PC-3 (cell line): ENCODE results near the gene MEGF9. TPM values are rescaled to one million over a fixed set of nuclear protein-coding genes. Genes with fewer than 3 reads are reported as not detected.

ENCODE experiments used
- ATAC-seq: fragments of 200-7000 bp; cut with Tn5 transposase; 2 replicates; pipeline ENCODE4 v1.9.1; 2020; ENCODE audit warnings: mild to moderate bottlenecking, moderate library complexity
- BruUV-seq: library from RNA; stranded (reverse); fragments of 400-500 nt; replicated peaks from 2 replicates; lab custom pipeline; 2021; lab: Mats Ljungman, UMichigan
- CTCF ChIA-PET: fragments of 300-600 bp; sonication (Branson Sonifier 250); formaldehyde crosslinking; loops from one replicate; lab custom pipeline; 2022; ENCODE audit warnings: antibody characterized with exemption; lab: Charles Lee
- POLR2A ChIA-PET: fragments of 300-600 bp; sonication (Branson Sonifier 250); formaldehyde crosslinking; loops from one replicate; lab custom pipeline; 2022; ENCODE audit warnings: antibody characterized with exemption; ENCODE audit not compliant: unreplicated experiment; lab: Charles Lee
- DNase-seq: peaks from one replicate; pipeline ENCODE4 v3.0.0-alpha.2; 2015
- H2AFZ ChIP-seq: fragments of 300-600 bp; sonication (generic); 2 replicates; pipeline ENCODE4 v1.6.0; 2016; ENCODE audit warnings: antibody characterized with exemption, low read length
- H3F3A ChIP-seq: fragments of 300-600 bp; sonication (generic); one replicate; pipeline ENCODE4 v1.6.0; 2017; ENCODE audit warnings: antibody characterized with exemption, low read length, control low read depth, mild to moderate bottlenecking; ENCODE audit not compliant: unreplicated experiment
- H3K27ac ChIP-seq: fragments of 300-600 bp; sonication (generic); 2 replicates; pipeline ENCODE4 v1.5.1; 2016; ENCODE audit warnings: mild to moderate bottlenecking, low read length
- H3K27me3 ChIP-seq: fragments of 300-600 bp; sonication (generic); 2 replicates; pipeline ENCODE4 v1.6.1; 2016; ENCODE audit warnings: low read length, mixed read lengths
- H3K36me3 ChIP-seq: fragments of 300-600 bp; sonication (generic); 2 replicates; pipeline ENCODE4 v1.6.1; 2016; ENCODE audit warnings: low read depth, mixed run types, low read length, mixed read lengths
- H3K4me1 ChIP-seq: fragments of 300-600 bp; sonication (generic); 2 replicates; pipeline ENCODE4 v1.5.1; 2016; ENCODE audit warnings: low read length; ENCODE audit not compliant: insufficient read depth
- H3K4me2 ChIP-seq: fragments of 300-600 bp; sonication (generic); 2 replicates; pipeline ENCODE4 v1.6.0; 2016; ENCODE audit warnings: low read length
- H3K4me3 ChIP-seq: fragments of 300-600 bp; sonication (generic); 2 replicates; pipeline ENCODE4 v1.5.1; 2016; ENCODE audit warnings: mild to moderate bottlenecking, low read length, mixed read lengths
- H3K79me2 ChIP-seq: fragments of 300-600 bp; sonication (generic); 2 replicates; pipeline ENCODE4 v1.6.1; 2017; ENCODE audit warnings: low read length, mixed read lengths
- H3K9ac ChIP-seq: fragments of 300-600 bp; sonication (generic); 2 replicates; pipeline ENCODE4 v1.6.0; 2016; ENCODE audit warnings: mild to moderate bottlenecking, low read length
- H3K9me2 ChIP-seq: fragments of 300-600 bp; sonication (generic); replicated peaks from 2 replicates; pipeline ENCODE4 v1.6.1; 2016; ENCODE audit warnings: mixed run types, low read length, mixed read lengths
- H3K9me3 ChIP-seq: fragments of 300-600 bp; sonication (generic); 2 replicates; pipeline ENCODE4 v1.6.1; 2016; ENCODE audit warnings: low read length, mixed read lengths
- H4K20me1 ChIP-seq: fragments of 300-600 bp; sonication (generic); 2 replicates; pipeline ENCODE4 v1.6.1; 2016; ENCODE audit warnings: low read length, mixed read lengths
- CTCF ChIP-seq: fragments of 300-600 bp; sonication (generic); conservative IDR thresholded peaks from 2 replicates; pipeline ENCODE4 v1.5.1; 2017; ENCODE audit warnings: antibody characterized with exemption, low read depth, mild to moderate bottlenecking, low read length
- EZH2 ChIP-seq: fragments of 300-600 bp; sonication (generic); IDR thresholded peaks from one replicate; pipeline ENCODE4 v1.6.1; 2017; ENCODE audit warnings: antibody characterized with exemption, mild to moderate bottlenecking, low read length; ENCODE audit not compliant: unreplicated experiment
- EZH2phosphoT487 ChIP-seq: fragments of 300-600 bp; sonication (generic); IDR thresholded peaks from 2 replicates; pipeline ENCODE4 v1.6.1; 2018; ENCODE audit warnings: mild to moderate bottlenecking, antibody characterized with exemption, low read length, borderline replicate concordance
- intact Hi-C: fragments of 100-400 bp; cut with micrococcal nuclease; formaldehyde crosslinking; loops from 2 replicates; pipeline ENCODE4 v1.9.0; 2023
- total RNA-seq: library from RNA; depleted of rRNA; stranded (reverse); fragments of >200 nt; gene quantifications from 2 replicates; pipeline ENCODE4 v1.2.3, GENCODE V29; 2014

The MEGF9 gene
- total RNA-seq, 1 experiment from 2014 or later, result 2.6 TPM

DNA sequence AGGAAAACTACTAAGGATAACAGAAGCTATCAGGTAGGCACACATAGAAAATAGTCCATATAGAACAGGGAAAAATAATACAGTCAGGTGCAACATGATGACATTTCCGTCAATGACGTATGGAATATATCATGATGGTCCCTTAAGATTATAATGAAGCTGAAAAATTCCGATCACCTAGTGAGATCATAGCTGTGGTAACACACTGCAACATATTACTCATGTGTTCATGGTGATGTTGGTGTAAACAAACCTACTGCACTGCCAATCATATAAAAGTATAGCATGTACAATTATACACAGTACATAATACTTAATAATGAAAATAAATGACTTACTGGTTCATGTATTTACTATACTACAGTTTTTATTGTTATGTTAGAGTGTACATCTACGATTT lies 60.0 kb downstream of the MEGF9 start:
- no peak overlapping the region for H3K27ac ChIP-seq
- H3K9ac ChIP-seq, result no peak overlapping the region
- H3F3A ChIP-seq, result no peaks in the 10 kb centered on the region
- TF ChIP-seq CTCF (no peak), EZH2phosphoT487 (no peak)
- H3K36me3 ChIP-seq, result no peaks in the 10 kb centered on the region
- H3K79me2 ChIP-seq, result no peaks in the 10 kb centered on the region
- no TSS peak for BruUV-seq
- H2AFZ ChIP-seq, result no peak overlapping the region
- H3K4me2 ChIP-seq, result no peak overlapping the region
- no peak for DNase-seq
- H3K27me3 ChIP-seq, result no peaks in the 10 kb centered on the region
- no peaks in the 10 kb centered on the region for H3K9me3 ChIP-seq
- no peak for ATAC-seq
- POLR2A ChIA-PET, result no interaction called here
- H4K20me1 ChIP-seq, result no peaks in the 10 kb centered on the region
- H3K9me2 ChIP-seq, result no peaks in the 10 kb centered on the region
- H3K4me1 ChIP-seq, result peaks cover 7% of the 10 kb centered on the region; the same call in 1 of the 2 replicates
- CTCF ChIA-PET, result no interaction called here
- no peak overlapping the region for H3K4me3 ChIP-seq
- intact Hi-C loops, result no loop called here

- H3K79me2 ChIP-seq, result no peaks in the 10 kb centered on the region
- CTCF ChIA-PET, result no interaction called here
- POLR2A ChIA-PET, result no interaction called here
- H3K27ac ChIP-seq, result no peak overlapping the region
- H3K9me3 ChIP-seq, result no peaks in the 10 kb centered on the region
- intact Hi-C loops, result no loop called here
- no peak overlapping the region for H3K9ac ChIP-seq
- TF ChIP-seq EZH2 (no peak), CTCF (no peak), EZH2phosphoT487 (no peak)
- H3K36me3 ChIP-seq, result no peaks in the 10 kb centered on the region
- H3K9me2 ChIP-seq, result no peaks in the 10 kb centered on the region
- no peak overlapping the region for H2AFZ ChIP-seq
- H3K4me1 ChIP-seq, result peaks cover 7% of the 10 kb centered on the region; the same call in 1 of the 2 replicates
- no peaks in the 10 kb centered on the region for H4K20me1 ChIP-seq
- H3K4me3 ChIP-seq, result no peak overlapping the region
- H3K27me3 ChIP-seq, result no peaks in the 10 kb centered on the region
- no peaks in the 10 kb centered on the region for H3F3A ChIP-seq
- no peak for DNase-seq
- ATAC-seq, result no peak
- no peak overlapping the region for H3K4me2 ChIP-seq
- no TSS peak for BruUV-seq
These were observed 60.5 kb downstream of the MEGF9 start for GRCh38 chr9:120653762-120654161.

- Histone ChIP-seq H3K9ac (no peak overlapping the region), H3F3A (no peaks in the 10 kb centered on the region), H2AFZ (no peak overlapping the region), H3K79me2 (no peaks in the 10 kb centered on the region), H4K20me1 (no peaks in the 10 kb centered on the region), H3K4me2 (no peak overlapping the region), H3K36me3 (no peaks in the 10 kb centered on the region), H3K9me2 (no peaks in the 10 kb centered on the region), H3K27me3 (no peaks in the 10 kb centered on the region), H3K4me3 (no peak overlapping the region), H3K9me3 (no peaks in the 10 kb centered on the region), H3K27ac (no peak overlapping the region), H3K4me1 (peaks cover 7% of the 10 kb centered on the region; the same call in 1 of the 2 replicates)
- BruUV-seq, result no TSS peak
- DNase-seq (no peak), ATAC-seq (no peak)
- TF ChIP-seq CTCF (no peak), EZH2phosphoT487 (no peak), EZH2 (no peak)
- CTCF ChIA-PET, result no interaction called here
- intact Hi-C loops, result no loop called here
- POLR2A ChIA-PET, result no interaction called here
These were observed 61.3 kb downstream of the MEGF9 start for GRCh38 chr9:120652934-120653333.
